ENCODE measurements around the gene CGN.

DNA sequence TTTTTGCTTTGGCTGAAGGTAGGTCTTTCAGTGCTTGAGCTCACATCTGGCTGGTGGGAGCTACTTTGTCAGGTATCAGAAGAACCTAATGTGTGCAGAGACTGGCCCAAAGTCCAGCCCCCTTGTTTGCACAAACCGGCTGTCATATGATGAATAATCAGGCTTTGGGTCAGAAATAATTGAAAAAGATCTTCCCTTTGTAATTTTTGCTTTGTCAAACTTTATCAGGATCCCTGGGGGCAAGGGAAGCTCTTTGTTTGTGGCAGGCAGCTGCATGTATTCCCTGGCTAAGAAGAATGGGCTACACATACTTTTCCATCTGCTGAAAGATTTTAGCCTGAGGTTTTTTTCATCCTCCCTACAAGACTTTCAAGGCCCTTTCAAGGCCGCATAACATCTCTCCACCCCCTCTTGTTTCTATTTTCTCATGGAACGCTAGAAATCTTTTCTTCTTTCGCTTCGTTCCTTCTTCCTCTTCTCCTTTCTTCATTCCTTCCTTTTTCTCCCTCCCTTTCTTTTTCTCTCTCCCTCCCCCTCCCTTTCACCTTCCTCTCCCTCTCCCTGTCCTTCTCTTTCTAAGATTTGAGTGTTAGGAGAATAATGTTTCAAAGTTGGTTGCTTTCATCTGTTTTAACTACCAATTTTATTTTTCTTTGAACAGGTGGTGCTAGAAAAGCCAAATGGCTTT is 54.5 kb downstream of the CGN start:
- TF ChIP-seq CTCF (IDR thresholded peaks at IDR 0.05) (no peak), POLR2A (IDR thresholded peaks at IDR 0.05) (no peak)
